ENCODE results near the gene DVL3.
"Not testable (repeated sequence)": the region's sequence is repeated elsewhere in the genome, so short reads cannot be mapped to it uniquely, and the experiment has no call there.

Gene DVL3

DNA sequence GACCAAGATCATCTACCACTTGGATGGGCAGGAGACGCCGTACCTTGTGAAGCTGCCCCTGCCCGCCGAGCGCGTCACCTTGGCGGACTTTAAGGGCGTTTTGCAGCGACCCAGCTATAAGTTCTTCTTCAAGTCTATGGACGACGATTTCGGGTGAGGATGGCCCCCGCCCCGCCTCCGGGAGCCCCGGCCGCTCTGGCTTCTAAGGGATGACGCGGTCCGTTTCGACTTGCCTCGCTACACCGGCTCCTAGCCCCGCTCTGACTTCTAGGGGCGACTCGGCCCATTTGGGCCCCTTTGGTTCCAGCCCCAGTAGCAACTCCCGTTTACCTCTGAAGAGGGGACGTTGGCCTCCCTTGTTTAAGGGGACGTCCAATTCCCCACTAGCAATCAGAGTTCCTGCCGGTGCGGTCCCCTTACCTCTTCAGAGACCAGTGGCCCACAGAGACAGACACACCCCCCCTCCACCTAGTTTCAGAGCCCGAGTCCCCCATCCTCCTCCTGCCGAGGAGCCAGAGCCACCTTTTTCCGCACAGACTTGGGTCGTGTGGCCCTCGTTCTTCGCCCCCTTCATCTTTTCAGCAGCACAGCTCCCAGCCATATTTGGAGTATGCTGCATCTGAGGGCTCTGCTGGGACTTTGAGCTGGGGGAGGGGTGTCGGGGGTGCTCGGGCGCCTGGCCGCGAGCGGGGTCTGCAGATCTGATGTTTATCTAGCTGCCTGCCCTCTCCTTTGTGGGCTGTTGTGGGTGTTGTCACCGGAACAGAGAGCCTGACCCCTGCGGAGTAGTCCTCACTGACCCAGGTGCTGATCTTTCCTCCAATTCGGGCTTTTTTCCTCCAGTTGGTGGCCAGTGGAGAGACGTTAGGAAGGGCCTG, 706 bp downstream of the DVL3 start:
- peak; percentile 18 for DNase-seq (ENCODE audit: low spot score)

- peak; percentile 71 for DNase-seq (ENCODE audit: low spot score)
Measured at GRCh38 chr3:184156522-184156955, 1.4 kb downstream of the DVL3 start.

DNA sequence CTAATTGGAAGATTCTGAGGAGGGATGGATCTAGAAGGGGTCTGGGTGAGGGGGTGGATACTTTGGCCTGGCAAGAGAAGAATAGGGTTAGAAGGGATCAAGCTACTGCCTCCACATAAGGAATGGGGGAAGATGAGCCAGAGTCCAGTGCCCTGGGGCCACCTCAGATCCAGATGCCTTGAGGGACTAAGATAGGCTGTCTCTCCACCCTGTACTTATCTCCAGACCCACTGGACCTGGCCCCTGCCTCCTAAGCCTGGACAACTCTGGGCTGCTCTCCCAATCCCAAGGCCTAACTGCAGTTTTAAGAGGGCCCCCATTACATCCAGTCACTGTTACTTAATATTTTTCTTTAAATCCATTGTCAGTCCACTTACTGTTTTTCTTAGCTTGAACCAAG, 2.0 kb downstream of the DVL3 start:
- DNase-seq (ENCODE audit: low spot score), result peak; percentile 18

DNA sequence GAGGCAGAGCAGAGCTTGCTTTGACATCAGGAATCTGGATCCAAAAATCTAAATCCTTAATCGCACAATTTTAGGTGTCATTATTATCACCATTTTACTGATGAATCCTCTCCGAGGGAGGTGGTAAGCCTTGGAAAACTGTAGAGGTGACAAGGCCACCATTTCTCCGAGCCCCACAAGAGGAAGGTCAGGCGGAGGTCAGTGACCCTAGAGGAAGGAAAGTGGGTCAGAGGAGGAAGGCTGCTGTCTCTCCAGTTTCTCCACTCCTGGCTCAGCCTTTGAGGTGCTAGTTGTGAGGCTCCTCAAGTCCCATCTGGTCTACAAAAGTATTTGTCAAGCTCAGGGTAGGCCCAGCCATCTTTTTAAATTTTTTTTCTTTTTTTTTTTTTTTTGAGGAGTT, 3.2 kb downstream of the DVL3 start:
- DNase-seq (ENCODE audit: low spot score), result no peak

DNA sequence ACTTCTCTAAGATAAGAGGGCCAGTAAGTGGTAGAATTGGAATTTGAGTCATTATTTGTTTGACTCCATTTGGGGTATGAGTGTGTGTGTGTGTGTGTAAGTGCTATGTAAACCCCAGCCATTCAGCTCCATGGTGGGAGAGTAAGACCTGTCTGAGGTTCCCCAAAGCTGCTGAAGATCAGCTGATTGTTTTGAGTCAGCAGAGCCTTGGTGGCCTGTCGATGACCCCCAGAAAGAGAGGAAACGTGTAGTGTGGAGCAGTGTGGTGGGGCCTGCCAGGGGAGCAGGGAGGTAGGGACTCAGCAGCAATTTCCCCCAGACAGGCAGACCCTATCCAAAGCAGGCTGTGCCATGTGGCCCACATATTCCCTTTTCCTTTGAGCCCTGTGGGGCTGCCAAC, 5.3 kb downstream of the DVL3 start:
- peak; percentile 11 for DNase-seq (ENCODE audit: low spot score)

DNA sequence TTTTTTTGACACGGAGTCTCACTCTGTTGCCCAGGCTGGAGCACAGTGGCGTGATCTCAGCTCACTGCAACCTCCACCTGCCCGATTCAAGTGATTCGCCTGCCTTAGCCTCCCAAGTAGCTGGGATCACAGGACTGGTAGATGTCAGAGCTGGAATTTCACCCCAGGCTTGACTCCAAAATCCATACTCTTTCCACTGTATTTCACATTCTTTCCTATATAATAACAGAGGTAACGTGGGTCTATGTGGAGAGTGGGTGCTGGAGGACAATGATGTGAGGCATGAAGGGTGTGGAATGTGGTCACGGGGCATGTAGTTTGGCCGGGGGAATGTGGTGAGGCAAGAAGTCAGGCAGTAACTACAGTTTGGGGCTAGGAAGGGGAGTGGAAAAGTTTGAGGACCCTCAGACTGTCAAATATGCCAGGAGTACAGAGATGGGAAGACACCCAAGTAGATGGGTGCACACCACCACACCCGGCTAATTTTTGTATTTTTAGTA, 7.4 kb downstream of the DVL3 start:
- DNase-seq (ENCODE audit: low spot score), result not testable (repeated sequence)

GRCh38 chr3:184164648-184165330, 9.6 kb downstream of the DVL3 start:
- DNase-seq (ENCODE audit: low spot score), result no peak

GRCh38 chr3:184165543-184165942, 10.4 kb downstream of the DVL3 start:
- no peak for DNase-seq (ENCODE audit: low spot score)

GRCh38 chr3:184166671-184167070, 11.5 kb downstream of the DVL3 start:
- DNase-seq (ENCODE audit: low spot score), result no peak

DNA sequence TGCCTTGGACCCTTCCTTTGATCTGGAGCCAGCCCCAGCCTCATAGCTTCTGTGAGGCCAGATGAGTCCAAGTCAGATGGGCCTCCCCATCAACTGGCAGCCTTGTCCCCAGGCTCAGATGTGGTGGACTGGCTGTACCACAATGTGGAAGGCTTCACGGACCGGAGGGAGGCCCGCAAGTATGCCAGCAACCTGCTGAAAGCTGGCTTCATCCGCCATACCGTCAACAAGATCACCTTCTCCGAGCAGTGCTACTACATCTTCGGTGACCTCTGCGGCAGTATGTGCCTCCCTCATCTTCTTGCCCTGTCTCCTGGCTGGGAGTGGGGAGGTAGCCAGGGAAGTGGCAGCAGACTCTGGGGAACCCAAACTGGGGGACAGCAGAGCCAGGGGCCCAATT, 12.6 kb downstream of the DVL3 start:
- no peak for DNase-seq (ENCODE audit: low spot score)

- DNase-seq (ENCODE audit: low spot score), result peak; percentile 63
Measured at GRCh38 chr3:184168363-184169120, 13.4 kb downstream of the DVL3 start.

DNA sequence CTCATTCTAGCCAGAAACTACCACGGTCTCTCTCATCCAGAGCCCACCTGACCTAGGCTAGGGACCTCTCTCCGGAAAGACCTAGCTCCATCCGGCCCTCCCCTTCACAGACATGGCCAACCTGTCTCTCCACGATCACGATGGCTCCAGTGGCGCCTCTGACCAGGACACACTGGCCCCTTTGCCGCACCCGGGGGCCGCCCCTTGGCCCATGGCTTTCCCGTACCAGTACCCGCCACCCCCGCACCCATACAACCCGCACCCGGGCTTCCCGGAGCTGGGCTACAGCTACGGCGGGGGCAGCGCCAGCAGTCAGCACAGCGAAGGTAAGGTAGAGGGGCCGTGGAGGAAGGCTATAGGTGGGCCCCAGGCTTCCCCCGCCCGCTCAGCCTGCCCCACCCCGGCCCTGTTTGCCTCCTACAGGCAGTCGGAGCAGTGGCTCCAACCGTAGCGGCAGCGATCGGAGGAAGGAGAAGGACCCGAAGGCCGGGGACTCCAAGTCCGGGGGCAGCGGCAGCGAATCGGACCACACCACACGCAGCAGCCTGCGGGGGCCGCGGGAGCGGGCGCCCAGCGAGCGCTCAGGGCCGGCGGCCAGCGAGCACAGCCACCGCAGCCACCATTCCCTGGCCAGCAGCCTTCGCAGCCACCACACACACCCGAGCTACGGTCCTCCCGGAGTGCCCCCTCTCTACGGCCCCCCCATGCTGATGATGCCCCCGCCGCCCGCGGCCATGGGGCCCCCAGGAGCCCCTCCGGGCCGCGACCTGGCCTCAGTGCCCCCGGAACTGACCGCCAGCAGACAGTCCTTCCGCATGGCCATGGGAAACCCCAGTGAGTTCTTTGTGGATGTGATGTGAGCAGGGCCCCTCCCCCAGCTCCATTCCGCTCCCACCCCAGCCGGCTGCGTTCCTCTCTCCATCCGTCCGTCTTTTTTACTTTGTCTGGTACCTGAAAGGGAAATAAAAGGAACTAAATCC, 15.0 kb downstream of the DVL3 start:
- DNase-seq (ENCODE audit: low spot score), result no peak

DNA sequence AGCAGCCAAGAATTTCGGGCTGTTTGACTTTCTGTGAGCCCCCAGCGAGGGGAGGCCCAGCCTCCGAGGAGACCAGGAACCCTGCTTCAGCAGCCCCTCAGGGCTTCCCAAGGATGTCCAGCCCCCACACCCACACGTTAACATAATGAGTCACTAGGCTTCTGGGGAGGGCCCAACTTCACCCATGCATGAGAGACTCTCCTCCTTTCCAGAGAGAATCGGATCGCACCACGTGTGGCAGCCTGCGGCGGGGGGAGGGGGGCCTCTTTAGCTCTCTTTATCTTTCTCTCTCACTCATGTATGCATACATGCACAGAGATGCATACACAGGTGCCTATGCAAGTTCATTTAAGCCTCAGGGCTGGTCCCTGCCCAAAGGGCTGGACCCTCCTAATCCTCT, 16.4 kb downstream of the DVL3 start:
- peak; percentile 27 for DNase-seq (ENCODE audit: low spot score)

DNA sequence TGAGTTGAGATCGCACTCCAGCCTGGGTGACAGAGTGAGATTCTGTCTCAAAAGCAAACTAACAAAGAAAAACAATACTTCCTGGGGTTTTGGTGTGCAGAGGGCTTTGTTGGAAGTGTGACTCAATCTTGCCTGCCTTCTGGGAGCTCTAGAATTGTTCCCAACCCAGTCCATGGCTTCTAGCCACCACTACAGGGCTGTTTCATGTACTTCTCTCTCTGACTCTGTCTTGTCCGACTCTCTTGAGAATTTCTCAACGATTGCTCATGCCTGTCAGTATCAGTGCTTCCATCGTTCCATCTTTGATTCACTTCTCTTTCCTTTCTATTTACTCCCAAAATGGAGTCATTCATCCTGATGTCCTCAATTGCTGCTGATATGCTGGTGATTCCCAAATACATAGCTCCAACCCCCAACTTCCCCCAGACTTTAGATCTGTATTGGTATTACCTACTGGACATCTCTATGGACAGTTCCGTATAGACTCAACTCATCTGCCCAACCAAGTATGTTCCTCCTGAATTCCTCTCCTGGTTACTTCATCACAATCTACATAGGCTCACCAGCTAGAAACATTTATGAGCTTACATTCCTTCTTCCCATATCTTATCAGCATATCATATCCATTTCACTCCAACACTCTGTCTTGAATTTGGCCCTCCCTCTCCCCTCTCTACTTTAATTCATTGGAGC, 17.6 kb downstream of the DVL3 start:
- peak; percentile 85 for DNase-seq (ENCODE audit: low spot score)

DNA sequence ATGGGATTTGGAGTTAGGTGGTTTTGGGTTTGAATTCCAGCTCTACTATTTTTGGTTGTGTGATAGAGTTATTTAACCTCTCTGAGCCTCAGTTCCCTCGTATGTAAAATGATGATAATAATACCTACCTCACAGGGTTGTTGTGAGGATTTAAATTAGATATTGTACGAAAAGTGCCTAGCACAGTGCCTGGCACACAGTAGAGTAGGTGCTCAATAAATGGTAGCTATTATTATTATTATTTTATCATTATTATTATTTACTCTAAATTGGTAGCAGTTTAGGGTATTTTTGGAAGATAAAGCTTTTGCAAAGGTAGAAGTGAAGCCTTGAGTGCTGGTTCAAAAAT, 18.2 kb downstream of the DVL3 start:
- no peak for DNase-seq (ENCODE audit: low spot score)

DNA sequence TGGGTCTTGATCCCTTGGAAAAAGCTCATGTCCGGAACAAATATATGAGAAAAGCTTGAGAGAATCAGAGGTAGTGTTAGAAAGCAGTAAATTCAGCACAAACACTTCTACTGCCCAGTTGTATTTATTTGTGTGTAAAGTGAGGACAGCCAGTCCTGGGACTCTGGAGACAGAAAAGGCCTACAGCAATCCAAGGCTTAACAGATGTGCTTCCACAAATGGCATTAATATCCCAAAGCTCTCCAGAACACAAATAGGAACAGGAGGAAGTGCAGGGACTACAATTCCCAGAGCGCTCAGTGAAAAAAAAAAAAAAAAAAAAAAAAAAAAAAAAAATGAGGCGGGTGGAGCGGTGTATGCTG, 19.1 kb downstream of the DVL3 start:
- no peak for DNase-seq (ENCODE audit: low spot score)

DNA sequence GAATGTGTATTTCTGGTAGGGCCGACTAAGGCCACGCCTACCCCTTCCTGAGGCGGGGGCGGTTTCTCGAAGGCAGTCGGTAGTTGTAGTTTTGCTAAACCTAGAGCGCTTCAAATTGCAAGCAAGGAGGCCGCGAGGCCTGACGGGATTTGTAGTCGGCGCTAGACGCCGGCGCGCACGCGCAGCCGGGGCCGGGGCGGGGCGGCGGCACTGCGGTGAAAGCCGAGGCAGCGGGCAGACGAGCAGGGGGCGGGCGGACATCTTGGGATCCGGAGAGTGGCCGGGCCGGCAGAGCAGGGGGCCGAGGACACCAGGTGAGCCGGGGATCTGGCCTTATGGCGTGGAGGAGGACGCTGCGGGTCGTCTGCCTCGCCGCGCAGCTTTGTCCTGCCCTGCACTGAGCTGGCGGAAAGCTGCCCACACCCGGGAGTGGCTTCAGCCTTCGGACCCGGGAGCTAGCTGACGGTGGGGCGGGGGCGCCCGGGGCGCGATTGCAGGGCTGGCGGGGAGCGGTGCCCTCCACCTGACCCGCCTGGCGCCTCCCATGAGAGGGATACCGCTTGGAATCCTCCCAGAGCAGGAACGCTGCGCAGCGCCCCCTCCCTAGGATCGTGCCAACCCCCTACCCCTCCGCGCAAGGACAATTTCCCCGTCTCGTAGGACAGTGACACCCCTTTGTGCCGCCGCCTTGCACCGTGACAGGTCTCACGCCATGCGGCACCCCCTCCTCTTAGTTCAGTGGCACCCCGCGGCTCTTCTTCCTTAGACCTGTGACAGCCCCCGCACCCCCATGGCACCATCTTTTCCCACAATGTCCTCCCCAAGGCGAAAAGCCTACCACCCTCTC, 19.7 kb downstream of the DVL3 start, which contains the start of gene AP2M1:
AP2M1 (plus strand) TSS at position 210 of the 847 bp plus-strand sequence. CDS start 2,139 bp downstream, outside the sequence.
- DNase-seq (ENCODE audit: low spot score), result peak; percentile 97

DNA sequence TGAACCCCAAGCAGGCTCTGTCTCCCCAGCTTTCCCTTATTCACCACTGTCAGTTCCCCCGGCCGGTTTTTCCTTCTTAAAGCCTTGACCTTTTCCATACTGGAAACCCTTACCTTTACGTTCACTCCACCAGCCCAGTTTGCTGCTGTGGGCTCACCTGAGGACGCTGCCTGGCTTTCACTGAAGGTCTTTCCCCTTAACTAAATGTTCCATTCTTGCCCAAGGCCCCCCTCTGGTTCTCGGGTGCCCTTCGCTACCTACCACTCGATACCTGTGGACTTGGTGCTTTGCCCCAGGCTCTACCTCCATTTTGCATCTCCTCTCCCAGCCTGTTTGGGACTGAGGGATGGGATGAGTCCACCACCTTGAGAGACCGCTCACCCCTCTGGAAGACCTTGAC, 20.3 kb downstream of the DVL3 start:
- DNase-seq (ENCODE audit: low spot score), result no peak

DNA sequence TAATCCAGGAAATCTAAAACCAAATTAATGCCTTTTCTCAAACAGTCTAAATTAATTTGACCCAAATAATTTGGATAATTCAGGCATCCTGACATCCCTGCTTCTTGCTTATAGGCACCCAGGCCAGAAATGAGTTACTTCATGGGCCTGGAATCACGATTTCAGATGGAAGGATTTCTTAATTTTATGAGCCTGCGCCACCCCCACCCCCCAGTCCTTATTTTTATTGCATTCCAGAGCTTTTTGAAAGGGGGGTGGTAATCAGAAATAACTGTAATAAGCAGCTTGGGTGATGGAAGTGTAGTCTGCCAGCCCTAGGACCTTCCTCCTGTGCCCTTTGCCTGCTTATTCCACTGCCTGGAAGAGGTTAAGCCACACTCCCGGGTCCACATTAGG, 20.8 kb downstream of the DVL3 start:
- no peak for DNase-seq (ENCODE audit: low spot score)
